SK-N-SH (cell line): ENCODE results near the gene CFAP20DC. TPM values are rescaled to one million over a fixed set of nuclear protein-coding genes. Genes with fewer than 3 reads are reported as not detected.

ENCODE experiments used
- CTCF ChIA-PET: fragments of 300-600, 350-600 bp; formaldehyde crosslinking; extraction: SDS; loops from one replicate; lab custom pipeline; 2021; lab: Yijun Ruan, JAX
- POLR2A ChIA-PET: fragments of 350-600 bp; sonication (Branson Sonifier 250); formaldehyde crosslinking; extraction: SDS; loops from one replicate; lab custom pipeline; 2020; ENCODE audit warnings: antibody characterized with exemption, inconsistent platforms; lab: Yijun Ruan, JAX
- DNase-seq: peaks from one replicate; pipeline ENCODE4 v3.0.0; 2012
- H2AFZ ChIP-seq: fragments of 200-600 bp; sonication (generic); 2 replicates; pipeline ENCODE4 v1.8.1; 2016; ENCODE audit warnings: antibody characterized with exemption, mild to moderate bottlenecking, low read depth
- H3F3A ChIP-seq: fragments of 200-600 bp; sonication (generic); replicated peaks from 2 replicates; pipeline ENCODE3; 2016; ENCODE audit warnings: antibody characterized with exemption, mild to moderate bottlenecking; ENCODE audit not compliant: insufficient read depth
- H3K27ac ChIP-seq, 2 experiments: fragments of 200-500 bp in 1 of 2; fragments of 200-600 bp in 1 of 2; sonication (Bioruptor generic) in 1 of 2; sonication (generic), shearing (Covaris generic) in 1 of 2; 2 replicates each; pipeline versions ENCODE4 v1.5.1 to v1.6.1; 2014 to 2016; ENCODE audit warnings: low read depth in 2 of 2, inconsistent platforms in 1 of 2, low read length in 1 of 2, mild to moderate bottlenecking in 1 of 2, mixed read lengths in 1 of 2
- H3K27me3 ChIP-seq: fragments of 200-600 bp; sonication (generic), shearing (Covaris generic); 2 replicates; pipeline ENCODE4 v1.6.1; 2016; ENCODE audit warnings: mixed run types; ENCODE audit not compliant: insufficient read depth
- H3K36me3 ChIP-seq, 2 experiments: fragments of 200-500 bp in 1 of 2; fragments of 200-600 bp in 1 of 2; sonication (Bioruptor generic) in 1 of 2; sonication (generic) in 1 of 2; replicated peaks in 1 of 2; 2 replicates each; pipeline versions ENCODE3 to v1.5.1; 2014 to 2016; ENCODE audit warnings: low read length in 1 of 2, mild to moderate bottlenecking in 1 of 2; ENCODE audit not compliant: insufficient read depth in 2 of 2, control insufficient read depth in 1 of 2
- H3K4me1 ChIP-seq, 2 experiments: fragments of 200-500 bp in 1 of 2; fragments of 200-600 bp in 1 of 2; sonication (Bioruptor generic) in 1 of 2; sonication (generic), shearing (Covaris generic) in 1 of 2; 2 replicates each; pipeline versions ENCODE4 v1.5.1 to v1.6.1; 2014 to 2016; ENCODE audit warnings: low read depth in 1 of 2, low read length in 1 of 2, mixed run types in 1 of 2; ENCODE audit not compliant: insufficient read depth in 2 of 2, control insufficient read depth in 1 of 2
- H3K4me2 ChIP-seq: fragments of 200-600 bp; sonication (generic), shearing (Covaris generic); 2 replicates; pipeline ENCODE4 v1.6.1; 2017; ENCODE audit warnings: mixed run types
- H3K4me3 ChIP-seq, 2 experiments: fragments of 200-500 bp in 1 of 2; fragments of 200-600 bp in 1 of 2; sonication (Bioruptor generic) in 1 of 2; sonication (generic), shearing (Covaris generic) in 1 of 2; 2 replicates each; pipeline versions ENCODE4 v1.5.1 to v1.8.1; 2014 to 2016; ENCODE audit warnings: low read depth in 2 of 2, inconsistent platforms in 1 of 2, low read length in 1 of 2, mild to moderate bottlenecking in 1 of 2, mixed read lengths in 1 of 2, moderate library complexity in 1 of 2
- H3K79me2 ChIP-seq: fragments of 200-600 bp; sonication (generic); 2 replicates; pipeline ENCODE4 v1.8.1; 2017; ENCODE audit warnings: mild to moderate bottlenecking; ENCODE audit not compliant: insufficient read depth
- H3K9ac ChIP-seq: fragments of 200-600 bp; sonication (generic); 2 replicates; pipeline ENCODE4 v1.6.1; 2017; ENCODE audit warnings: mixed run types
- H3K9me2 ChIP-seq: fragments of 200-600 bp; sonication (generic); 2 replicates; pipeline ENCODE4 v1.6.1; 2017; ENCODE audit warnings: mixed run types
- H3K9me3 ChIP-seq: fragments of 200-600 bp; sonication (generic); 2 replicates; pipeline ENCODE4 v1.6.1; 2017; ENCODE audit warnings: mixed run types, mild to moderate bottlenecking, moderate library complexity
- H4K20me1 ChIP-seq: fragments of 200-600 bp; sonication (generic); 2 replicates; pipeline ENCODE4 v1.6.1; 2017; ENCODE audit warnings: mild to moderate bottlenecking, mixed run types; ENCODE audit not compliant: insufficient read depth
- CHD2 ChIP-seq: fragments of 150-350 bp; IDR thresholded peaks from 2 replicates; pipeline ENCODE4 v1.6.1; 2018; ENCODE audit warnings: low read length; ENCODE audit not compliant: partially characterized antibody
- EZH2phosphoT487 ChIP-seq: fragments of 200-600 bp; sonication (generic); IDR thresholded peaks from 2 replicates; pipeline ENCODE4 v1.6.1; 2017; ENCODE audit warnings: low read depth, mixed run types, mild to moderate bottlenecking, antibody characterized with exemption, moderate library complexity, borderline replicate concordance
- IRF3 ChIP-seq: fragments of 150-350 bp; IDR thresholded peaks from 2 replicates; pipeline ENCODE4 v1.6.1; 2016; ENCODE audit warnings: mild to moderate bottlenecking, low read depth, low read length
- MAX ChIP-seq: IDR thresholded peaks from 2 replicates; pipeline ENCODE4 v1.4.0; 2012; ENCODE audit warnings: low read depth
- MEF2A ChIP-seq: IDR thresholded peaks from 2 replicates; pipeline ENCODE4 v1.4.0; 2012; ENCODE audit warnings: low read depth, borderline replicate concordance
- MXI1 ChIP-seq: IDR thresholded peaks from 2 replicates; pipeline ENCODE4 v1.6.1; 2012; ENCODE audit warnings: mild to moderate bottlenecking, low read depth, low read length, improper control_type of control experiment
- NFIC ChIP-seq: IDR thresholded peaks from 2 replicates; pipeline ENCODE4 v1.4.0; 2012; ENCODE audit warnings: borderline replicate concordance
- RAD21 ChIP-seq: IDR thresholded peaks from 2 replicates; pipeline ENCODE4 v1.6.1; 2012; ENCODE audit warnings: mild to moderate bottlenecking, low read length
- RCOR1 ChIP-seq: fragments of 150-350 bp; IDR thresholded peaks from 2 replicates; pipeline ENCODE4 v1.6.1; 2017; ENCODE audit warnings: antibody characterized with exemption, low read length
- TEAD4 ChIP-seq: IDR thresholded peaks from 2 replicates; pipeline ENCODE4 v1.4.0; 2012; ENCODE audit warnings: mild to moderate bottlenecking, borderline replicate concordance; ENCODE audit not compliant: insufficient read depth
- USF2 ChIP-seq: fragments of 150-350 bp; IDR thresholded peaks from 2 replicates; pipeline ENCODE4 v1.6.1; 2017; ENCODE audit warnings: antibody characterized with exemption, low read length, low read depth, borderline replicate concordance
- ZBTB33 ChIP-seq: IDR thresholded peaks from 2 replicates; pipeline ENCODE4 v1.4.0; 2012; ENCODE audit warnings: low read depth, borderline replicate concordance
- WGBS: methylation state at CpG from one replicate; pipeline ENCODE4 v1.1.6; 2017; ENCODE audit warnings: low lambda C conversion rate; 5-methylcytosine and 5-hydroxymethylcytosine counted together
- polyA plus RNA-seq, 3 experiments: library from polyadenylated mRNA; depleted of rRNA; stranded (reverse); fragments of >200 nt; gene quantifications; 2 replicates each; pipeline ENCODE4 v1.2.3, GENCODE V29; 2012

Gene CFAP20DC
- polyA plus RNA-seq, 1 of the 3 experiments (the other 2 are of a cell fraction) = 1.8 TPM

GRCh38 chr3:58784888-58785287, 264.9 kb downstream of the CFAP20DC start (continued):
- TF ChIP-seq USF2 (no peak), MAX (no peak), EZH2phosphoT487 (no peak), MEF2A (no peak), NFIC (no peak), TEAD4 (no peak), RAD21 (no peak), MXI1 (no peak), RCOR1 (no peak)
- TF ChIP-seq, all 33 proteins: peak for 0

- Histone ChIP-seq H3K36me3 (no peaks in the 10 kb centered on the region), H3K27ac (no peak overlapping the region), H3K4me1 (no peaks in the 10 kb centered on the region), H4K20me1 (no peaks in the 10 kb centered on the region), H3K4me3 (no peak overlapping the region), H3F3A (no peaks in the 10 kb centered on the region), H3K4me2 (no peak overlapping the region), H3K79me2 (no peaks in the 10 kb centered on the region), H3K27me3 (no peaks in the 10 kb centered on the region), H2AFZ (no peak overlapping the region), H3K9me3 (peaks cover 17% of the 10 kb centered on the region), H3K9me2 (no peaks in the 10 kb centered on the region), H3K9ac (no peak overlapping the region)
- POLR2A ChIA-PET = no interaction called here
- CTCF ChIA-PET = no interaction called here
- TF ChIP-seq IRF3 = no peak
- 73% methylated on average over 4 of the region's 4 CpGs for WGBS
- DNase-seq = no peak
Observed at GRCh38 chr3:58784425-58784824, 265.4 kb downstream of the CFAP20DC start.

GRCh38 chr3:58783845-58784244, 266.0 kb downstream of the CFAP20DC start:
- no peaks in the 10 kb centered on the region for H3K36me3 ChIP-seq
- H3K27me3 ChIP-seq = no peaks in the 10 kb centered on the region
- no peaks in the 10 kb centered on the region for H4K20me1 ChIP-seq
- no peak overlapping the region for H3K4me2 ChIP-seq
- WGBS = 88% methylated on average over 2 of the region's 2 CpGs
- H3K4me3 ChIP-seq = no peak overlapping the region
- TF ChIP-seq CHD2 (no peak), MAX (no peak), ZBTB33 (no peak)
- no peaks in the 10 kb centered on the region for H3K4me1 ChIP-seq
- ChIA-PET POLR2A (no interaction called here), CTCF (no interaction called here)
- H3K9ac ChIP-seq = no peak overlapping the region
- H2AFZ ChIP-seq = no peak overlapping the region
- H3K9me2 ChIP-seq = no peaks in the 10 kb centered on the region
- H3K79me2 ChIP-seq = no peaks in the 10 kb centered on the region
- H3K27ac ChIP-seq = no peak overlapping the region
- DNase-seq = no peak
- H3K9me3 ChIP-seq = peaks cover 23% of the 10 kb centered on the region
- H3F3A ChIP-seq = no peaks in the 10 kb centered on the region
